ENCODE data around the gene KIF16B. TPM values are rescaled to one million over a fixed set of nuclear protein-coding genes. Genes with fewer than 3 reads are reported as not detected.
"Not testable (repeated sequence)": the region's sequence is repeated elsewhere in the genome, so short reads cannot be mapped to it uniquely, and the experiment has no call there.

KIF16B gene
- total and polyA plus RNA-seq, 5 donors, result 11.4 to 20.4 (median 17.3) TPM

GRCh38 chr20:16445482-16445881, 127.8 kb downstream of the KIF16B start:
- intact Hi-C loops (cut with DNase I), result no loop called here
- no peaks in the 10 kb centered on the region for H3K4me1 ChIP-seq (ENCODE audit: control insufficient read depth, insufficient read depth, low read length)
- DNase-seq (no peak), ATAC-seq (no peak)
- H3K4me3 ChIP-seq (ENCODE audit: low read length), result no peak overlapping the region
- WGBS, result 85% methylated on average over 3 of the region's 3 CpGs
- H3K27me3 ChIP-seq (ENCODE audit: control insufficient read depth, insufficient read depth), result no peaks in the 10 kb centered on the region
- H3K9me3 ChIP-seq (ENCODE audit: control insufficient read depth, low read length), result no peaks in the 10 kb centered on the region
- no peak overlapping the region for H3K27ac ChIP-seq (ENCODE audit: low read length)

GRCh38 chr20:16444057-16444777, 129.0 kb downstream of the KIF16B start:
- Histone ChIP-seq H3K4me1 (ENCODE audit: control insufficient read depth, insufficient read depth, low read length) (no peaks in the 10 kb centered on the region), H3K27ac (ENCODE audit: low read length) (no peak overlapping the region), H3K4me3 (ENCODE audit: low read length) (no peak overlapping the region), H3K9me3 (ENCODE audit: control insufficient read depth, low read length) (no peaks in the 10 kb centered on the region), H3K27me3 (ENCODE audit: control insufficient read depth, insufficient read depth) (no peaks in the 10 kb centered on the region)
- WGBS, result 92% methylated on average over 6 of the region's 6 CpGs
- ATAC-seq (peak in 1 of 2 donors; percentile 86), DNase-seq (no peak)
- intact Hi-C loops (cut with DNase I), result no loop called here

- ATAC-seq (no peak), DNase-seq (no peak)
- Histone ChIP-seq H3K27ac (ENCODE audit: low read length) (no peak overlapping the region), H3K27me3 (ENCODE audit: control insufficient read depth, insufficient read depth) (no peaks in the 10 kb centered on the region), H3K9me3 (ENCODE audit: control insufficient read depth, low read length) (no peaks in the 10 kb centered on the region), H3K4me3 (ENCODE audit: low read length) (no peak overlapping the region), H3K4me1 (ENCODE audit: control insufficient read depth, insufficient read depth, low read length) (no peaks in the 10 kb centered on the region)
- WGBS, result 94% methylated on average over 2 of the region's 2 CpGs
- intact Hi-C loops (cut with DNase I), result no loop called here
Observed at GRCh38 chr20:16441546-16442164, 131.6 kb downstream of the KIF16B start.

GRCh38 chr20:16440686-16441085, 132.6 kb downstream of the KIF16B start:
- H3K4me3 ChIP-seq (ENCODE audit: low read length), result no peak overlapping the region
- no peaks in the 10 kb centered on the region for H3K9me3 ChIP-seq (ENCODE audit: control insufficient read depth, low read length)
- H3K4me1 ChIP-seq (ENCODE audit: control insufficient read depth, insufficient read depth, low read length), result no peaks in the 10 kb centered on the region
- WGBS, result 97% methylated on average over 4 of the region's 4 CpGs
- ATAC-seq (no peak), DNase-seq (no peak)
- intact Hi-C loops (cut with DNase I), result no loop called here
- H3K27me3 ChIP-seq (ENCODE audit: control insufficient read depth, insufficient read depth), result no peaks in the 10 kb centered on the region
- H3K27ac ChIP-seq (ENCODE audit: low read length), result no peak overlapping the region

GRCh38 chr20:16439540-16439939, 133.7 kb downstream of the KIF16B start:
- H3K4me1 ChIP-seq (ENCODE audit: control insufficient read depth, insufficient read depth, low read length); H3K9me3 ChIP-seq (ENCODE audit: control insufficient read depth, low read length); ATAC-seq; H3K4me3 ChIP-seq (ENCODE audit: low read length); H3K27me3 ChIP-seq (ENCODE audit: control insufficient read depth, insufficient read depth); H3K27ac ChIP-seq (ENCODE audit: low read length); DNase-seq; intact Hi-C loops (cut with DNase I): not testable (repeated sequence)
- WGBS, result 89% methylated on average over 5 of the region's 5 CpGs

- Histone ChIP-seq H3K27ac (ENCODE audit: low read length) (no peak overlapping the region), H3K4me1 (ENCODE audit: control insufficient read depth, insufficient read depth, low read length) (no peaks in the 10 kb centered on the region), H3K4me3 (ENCODE audit: low read length) (no peak overlapping the region), H3K27me3 (ENCODE audit: control insufficient read depth, insufficient read depth) (no peaks in the 10 kb centered on the region), H3K9me3 (ENCODE audit: control insufficient read depth, low read length) (no peaks in the 10 kb centered on the region)
- ATAC-seq (peak in 1 of 2 donors; percentile 48), DNase-seq (no peak)
- intact Hi-C loops (cut with DNase I), result no loop called here
- 76% methylated on average over 3 of the region's 3 CpGs for WGBS
Observed at GRCh38 chr20:16438100-16438499, 135.1 kb downstream of the KIF16B start.

- H3K27ac ChIP-seq (ENCODE audit: low read length), result no peak overlapping the region
- H3K27me3 ChIP-seq (ENCODE audit: control insufficient read depth, insufficient read depth), result no peaks in the 10 kb centered on the region
- WGBS, result 97% methylated on average over 7 of the region's 7 CpGs
Observed at GRCh38 chr20:16437387-16437996, 135.8 kb downstream of the KIF16B start.

GRCh38 chr20:16434062-16434664, 139.1 kb downstream of the KIF16B start:
- ATAC-seq, result peak in 1 of 2 donors; percentile 37
- no peak overlapping the region for H3K27ac ChIP-seq (ENCODE audit: low read length)
- H3K9me3 ChIP-seq (ENCODE audit: control insufficient read depth, low read length), result no peaks in the 10 kb centered on the region
- H3K4me3 ChIP-seq (ENCODE audit: low read length), result no peak overlapping the region
- intact Hi-C loops (cut with DNase I), result no loop called here
- peak; percentile 48 to 80 (median 69) for DNase-seq
- no peaks in the 10 kb centered on the region for H3K4me1 ChIP-seq (ENCODE audit: control insufficient read depth, insufficient read depth, low read length)
- 70% methylated on average over 10 of the region's 10 CpGs for WGBS
- no peaks in the 10 kb centered on the region for H3K27me3 ChIP-seq (ENCODE audit: control insufficient read depth, insufficient read depth)

More at GRCh38 chr20:16437387-16437996, 135.8 kb downstream of the KIF16B start:
- no peaks in the 10 kb centered on the region for H3K9me3 ChIP-seq (ENCODE audit: control insufficient read depth, low read length)
- H3K4me3 ChIP-seq (ENCODE audit: low read length), result no peak overlapping the region
- DNase-seq, result no peak
- intact Hi-C loops (cut with DNase I), result no loop called here
- H3K4me1 ChIP-seq (ENCODE audit: control insufficient read depth, insufficient read depth, low read length), result no peaks in the 10 kb centered on the region
- no peak for ATAC-seq

GRCh38 chr20:16433293-16433580, 140.0 kb downstream of the KIF16B start:
- Histone ChIP-seq H3K4me3 (ENCODE audit: low read length) (no peak overlapping the region), H3K9me3 (ENCODE audit: control insufficient read depth, low read length) (no peaks in the 10 kb centered on the region), H3K4me1 (ENCODE audit: control insufficient read depth, insufficient read depth, low read length) (no peaks in the 10 kb centered on the region), H3K27me3 (ENCODE audit: control insufficient read depth, insufficient read depth) (no peaks in the 10 kb centered on the region), H3K27ac (ENCODE audit: low read length) (no peak overlapping the region)
- DNase-seq (no peak), ATAC-seq (no peak)
- intact Hi-C loops (cut with DNase I), result no loop called here
- 68% methylated on average over 2 of the region's 2 CpGs for whole genome bisulfite sequencing

GRCh38 chr20:16432466-16433292, 140.6 kb downstream of the KIF16B start:
- intact Hi-C loops (cut with DNase I), result no loop called here
- 91% methylated on average over 8 of the region's 8 CpGs for WGBS
- ATAC-seq, result no peak
- Histone ChIP-seq H3K27ac (ENCODE audit: low read length) (no peak overlapping the region), H3K4me3 (ENCODE audit: low read length) (no peak overlapping the region), H3K27me3 (ENCODE audit: control insufficient read depth, insufficient read depth) (no peaks in the 10 kb centered on the region), H3K9me3 (ENCODE audit: control insufficient read depth, low read length) (no peaks in the 10 kb centered on the region), H3K4me1 (ENCODE audit: control insufficient read depth, insufficient read depth, low read length) (no peaks in the 10 kb centered on the region)
- DNase-seq, result no peak

All from right cardiac atrium (tissue), 5 donors.